ENCODE data around the gene GRID2.

The GRID2 gene

GRCh38 chr4:92988301-92988700 is 684.5 kb downstream of the GRID2 start:
- DNase-seq, result no peak

- no peak for DNase-seq
These were observed 689.0 kb downstream of the GRID2 start for GRCh38 chr4:92992758-92993157.

GRCh38 chr4:92994727-92995126 is 691.0 kb downstream of the GRID2 start:
- DNase-seq, result no peak

GRCh38 chr4:92996533-92996932 is 692.8 kb downstream of the GRID2 start:
- no peak for DNase-seq

GRCh38 chr4:93000910-93001309 is 697.1 kb downstream of the GRID2 start:
- no peak for DNase-seq

- no peak for DNase-seq
These were observed 698.5 kb downstream of the GRID2 start for GRCh38 chr4:93002240-93002639.

- no peak for DNase-seq
These were observed 712.6 kb downstream of the GRID2 start for GRCh38 chr4:93016350-93016749.

GRCh38 chr4:93018243-93018642 is 714.5 kb downstream of the GRID2 start:
- DNase-seq, result no peak

GRCh38 chr4:93018806-93019205 is 715.0 kb downstream of the GRID2 start:
- no peak for DNase-seq

GRCh38 chr4:93029769-93030168 is 726.0 kb downstream of the GRID2 start:
- DNase-seq, result no peak

GRCh38 chr4:93030670-93031069 is 726.9 kb downstream of the GRID2 start:
- no peak for DNase-seq

GRCh38 chr4:93031431-93032098 is 727.8 kb downstream of the GRID2 start:
- DNase-seq, result no peak

- no peak for DNase-seq
These were observed 739.0 kb downstream of the GRID2 start for GRCh38 chr4:93042746-93043145.

GRCh38 chr4:93053140-93053539 is 749.4 kb downstream of the GRID2 start:
- no peak for DNase-seq

GRCh38 chr4:93061826-93062225 is 758.1 kb downstream of the GRID2 start:
- DNase-seq, result no peak

- DNase-seq, result no peak
These were observed 759.6 kb downstream of the GRID2 start for GRCh38 chr4:93063325-93063724.

- DNase-seq, result no peak
These were observed 762.0 kb downstream of the GRID2 start for GRCh38 chr4:93065790-93066189.

GRCh38 chr4:93066749-93067148 is 763.0 kb downstream of the GRID2 start:
- no peak for DNase-seq

GRCh38 chr4:93072292-93072691 is 768.5 kb downstream of the GRID2 start:
- no peak for DNase-seq

- no peak for DNase-seq
These were observed 776.5 kb downstream of the GRID2 start for GRCh38 chr4:93080316-93080715.

GRCh38 chr4:93084599-93085305 is 781.0 kb downstream of the GRID2 start:
- DNase-seq, result no peak

GRCh38 chr4:93086356-93086755 is 782.6 kb downstream of the GRID2 start:
- DNase-seq, result no peak

GRCh38 chr4:93092765-93093164 is 789.0 kb downstream of the GRID2 start:
- no peak for DNase-seq

- DNase-seq, result no peak
These were observed 799.3 kb downstream of the GRID2 start for GRCh38 chr4:93103042-93103441.

GRCh38 chr4:93116624-93117023 is 812.9 kb downstream of the GRID2 start:
- no peak for DNase-seq
